Measurements from ENCODE around the gene ZMYND11.

Gene ZMYND11

GRCh38 chr10:274866-275265 lies 139.6 kb downstream of the ZMYND11 start (continued):
- TF ChIP-seq REST (tag by site-specific recombination; IDR thresholded peaks at IDR 0.05) (no peak), ZNF133 (tag by site-specific recombination; IDR thresholded peaks at IDR 0.05) (no peak), ZNF423 (tag by site-specific recombination; IDR thresholded peaks at IDR 0.05) (no peak)

- H3K27ac ChIP-seq (ENCODE audit: extremely low read depth, low read depth, low read length), result no peak overlapping the region
- POLR2A ChIA-PET, result no interaction called here
Measured at GRCh38 chr10:275680-276079, 140.4 kb downstream of the ZMYND11 start.

GRCh38 chr10:277963-278362 lies 142.7 kb downstream of the ZMYND11 start:
- ChIA-PET POLR2A (no interaction called here), CTCF (interaction anchor here (0.6 kb wide), 1 partner anchor 177 kb away, joined by 3 read pairs; no protein-coding TSS in a partner anchor)
- Histone ChIP-seq H3K36me3 (ENCODE audit: control insufficient read depth in 2 of 2, insufficient read depth in 1 of 2, low read length in 2 of 2) (peaks cover 0 to 55% of the 10 kb centered on the region in 2 experiments; a peak in 1 of 3 replicates), H3K9me3 (ENCODE audit: control insufficient read depth, insufficient read depth, low read depth, low read length) (no peaks in the 10 kb centered on the region), H3K27ac (ENCODE audit: extremely low read depth, low read depth, low read length) (no peak overlapping the region), H3K4me1 (ENCODE audit: control insufficient read depth, insufficient read depth, low read length) (peaks cover 2% of the 10 kb centered on the region; the same call in 1 of the 2 replicates), H3K4me3 (ENCODE audit: low read depth, low read length) (no peak overlapping the region)
- TF ChIP-seq ZEB2 (tag by site-specific recombination; IDR thresholded peaks at IDR 0.05) (no peak), PRDM10 (tag by site-specific recombination; IDR thresholded peaks at IDR 0.05) (no peak), ZBTB11 (tag by site-specific recombination; conservative IDR thresholded peaks at IDR 0.05; ENCODE audit: low read depth) (no peak), ZNF596 (tag by site-specific recombination; IDR thresholded peaks at IDR 0.05) (no peak), ZNF354C (tag by site-specific recombination; IDR thresholded peaks at IDR 0.05; ENCODE audit: borderline replicate concordance, low read depth) (no peak), ZNF24 (tag by site-specific recombination; IDR thresholded peaks at IDR 0.05) (no peak), ZNF148 (tag by site-specific recombination; IDR thresholded peaks at IDR 0.05; ENCODE audit: borderline replicate concordance) (no peak), ZNF560 (tag by site-specific recombination; IDR thresholded peaks at IDR 0.05; ENCODE audit: borderline replicate concordance) (no peak), KLF16 (tag by site-specific recombination; IDR thresholded peaks at IDR 0.05) (no peak)

More at GRCh38 chr10:275680-276079, 140.4 kb downstream of the ZMYND11 start:
- CTCF ChIA-PET, result no interaction called here
- no peaks in the 10 kb centered on the region for H3K9me3 ChIP-seq (ENCODE audit: control insufficient read depth, insufficient read depth, low read depth, low read length)
- no peak overlapping the region for H3K4me3 ChIP-seq (ENCODE audit: low read depth, low read length)
- TF ChIP-seq ZNF37A (tag by site-specific recombination; IDR thresholded peaks at IDR 0.05) (no peak), ZNF830 (tag by site-specific recombination; IDR thresholded peaks at IDR 0.05; ENCODE audit: low read depth) (no peak), KLF1 (tag by site-specific recombination; IDR thresholded peaks at IDR 0.05) (no peak), ZNF311 (tag by site-specific recombination; IDR thresholded peaks at IDR 0.05; ENCODE audit: borderline replicate concordance) (no peak), SP7 (tag by site-specific recombination; IDR thresholded peaks at IDR 0.05) (no peak), SP2 (tag by site-specific recombination; IDR thresholded peaks at IDR 0.05) (no peak), ZNF2 (tag by site-specific recombination; IDR thresholded peaks at IDR 0.05) (no peak), ZBTB6 (tag by site-specific recombination; IDR thresholded peaks at IDR 0.05) (no peak), ZBTB1 (tag by site-specific recombination; IDR thresholded peaks at IDR 0.05) (no peak), SETDB1 (IDR thresholded peaks at IDR 0.05; ENCODE audit: insufficient read length, low read length) (no peak), ZBTB20 (tag by site-specific recombination; IDR thresholded peaks at IDR 0.05) (no peak), KLF8 (tag by site-specific recombination; IDR thresholded peaks at IDR 0.05) (no peak), KLF16 (tag by site-specific recombination; IDR thresholded peaks at IDR 0.05) (no peak), ZFP3 (tag by site-specific recombination; IDR thresholded peaks at IDR 0.05; ENCODE audit: low read depth) (no peak)
- peaks cover 2% of the 10 kb centered on the region; the same call in 1 of the 2 replicates for H3K4me1 ChIP-seq (ENCODE audit: control insufficient read depth, insufficient read depth, low read length)
- H3K36me3 ChIP-seq (ENCODE audit: control insufficient read depth in 2 of 2, insufficient read depth in 1 of 2, low read length in 2 of 2), result peaks cover 0 to 37% of the 10 kb centered on the region in 2 experiments; a peak in 1 of 3 replicates
